ENCODE results near the gene CLCN5.

The CLCN5 gene

DNA sequence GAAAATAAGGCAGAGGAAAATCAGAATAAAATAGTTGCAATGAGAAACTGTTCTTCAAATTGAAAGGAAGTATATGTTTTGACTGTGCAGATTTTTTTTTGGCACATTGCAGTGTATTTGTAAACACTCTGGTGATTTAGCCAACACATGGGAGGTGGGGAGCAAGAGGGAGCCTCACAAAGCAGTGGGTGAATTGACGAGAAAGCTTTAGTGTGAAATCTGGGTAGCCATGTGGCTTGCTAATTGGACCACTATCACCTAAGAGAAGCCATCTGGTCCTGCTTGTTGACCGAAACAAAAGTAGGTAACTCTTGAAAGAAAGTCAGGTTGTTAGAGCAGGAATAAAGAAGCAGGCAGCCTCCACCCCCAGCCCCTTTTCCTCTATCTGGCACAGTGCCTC is 10.4 kb downstream of the CLCN5 start:
- in situ Hi-C loops (cut with MboI; ENCODE audit: low sequenced_read_pairs), result no loop called here

DNA sequence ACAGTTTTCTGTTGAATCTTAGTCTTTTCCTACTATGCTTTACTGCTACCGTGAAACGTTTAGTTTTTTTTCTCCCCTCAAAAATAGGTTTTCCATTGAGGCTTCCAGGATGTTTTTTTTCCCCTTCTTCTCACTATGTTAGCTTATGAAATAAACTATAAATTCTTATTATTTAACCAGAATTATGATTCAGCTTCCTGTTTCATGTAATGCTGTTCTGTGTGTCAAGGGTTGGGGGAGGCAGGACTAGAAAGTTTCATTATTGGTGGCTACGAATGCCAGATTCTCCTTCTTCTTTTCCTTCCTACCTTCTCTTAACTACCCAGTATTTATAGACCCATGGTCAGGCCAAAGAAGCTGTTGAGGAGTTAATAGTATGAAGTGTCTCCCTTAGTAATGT is 11.8 kb downstream of the CLCN5 start:
- in situ Hi-C loops (cut with MboI; ENCODE audit: low sequenced_read_pairs), result no loop called here

- in situ Hi-C loops (cut with MboI; ENCODE audit: low sequenced_read_pairs), result no loop called here
Observed at GRCh38 chrX:49934729-49935128, 12.3 kb downstream of the CLCN5 start.

- in situ Hi-C loops (cut with MboI; ENCODE audit: low sequenced_read_pairs), result no loop called here
Observed at GRCh38 chrX:49947781-49948180, 25.4 kb downstream of the CLCN5 start.

GRCh38 chrX:49949961-49950360 is 27.6 kb downstream of the CLCN5 start:
- in situ Hi-C loops (cut with MboI; ENCODE audit: low sequenced_read_pairs), result no loop called here

GRCh38 chrX:49951524-49952193 is 29.3 kb downstream of the CLCN5 start:
- in situ Hi-C loops (cut with MboI; ENCODE audit: low sequenced_read_pairs), result no loop called here

DNA sequence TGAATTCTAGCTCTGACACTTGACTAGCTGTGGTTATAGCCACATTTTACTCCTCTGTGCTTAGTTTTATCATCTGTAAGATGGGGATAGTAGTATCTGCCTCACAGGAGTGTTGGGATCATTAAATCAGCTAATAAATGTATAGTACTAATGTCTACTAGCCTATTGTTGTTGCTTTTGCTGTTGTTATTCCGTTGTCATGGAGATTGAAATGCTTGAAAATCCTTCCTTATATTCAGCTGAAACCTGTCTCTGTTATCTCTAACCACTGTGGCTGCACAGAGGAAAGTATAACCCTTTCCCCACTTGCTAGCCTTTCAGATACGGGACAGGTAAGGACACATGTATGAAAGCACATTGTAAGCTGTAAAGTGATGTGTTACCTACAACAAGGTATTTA is 33.9 kb downstream of the CLCN5 start:
- in situ Hi-C loops (cut with MboI; ENCODE audit: low sequenced_read_pairs), result no loop called here

- in situ Hi-C loops (cut with MboI; ENCODE audit: low sequenced_read_pairs), result no loop called here
Observed at GRCh38 chrX:49958727-49959485, 36.5 kb downstream of the CLCN5 start.

- in situ Hi-C loops (cut with MboI; ENCODE audit: low sequenced_read_pairs), result no loop called here
Observed at GRCh38 chrX:49959602-49960001, 37.2 kb downstream of the CLCN5 start.

- in situ Hi-C loops (cut with MboI; ENCODE audit: low sequenced_read_pairs), result no loop called here
Observed at GRCh38 chrX:49960061-49960460, 37.7 kb downstream of the CLCN5 start.

- in situ Hi-C loops (cut with MboI; ENCODE audit: low sequenced_read_pairs), result no loop called here
Observed at GRCh38 chrX:49970674-49971073, 48.3 kb downstream of the CLCN5 start.

- in situ Hi-C loops (cut with MboI; ENCODE audit: low sequenced_read_pairs), result no loop called here
Observed at GRCh38 chrX:49972328-49972860, 50.0 kb downstream of the CLCN5 start.

GRCh38 chrX:49976682-49977197 is 54.3 kb downstream of the CLCN5 start:
- in situ Hi-C loops (cut with MboI; ENCODE audit: low sequenced_read_pairs), result no loop called here

DNA sequence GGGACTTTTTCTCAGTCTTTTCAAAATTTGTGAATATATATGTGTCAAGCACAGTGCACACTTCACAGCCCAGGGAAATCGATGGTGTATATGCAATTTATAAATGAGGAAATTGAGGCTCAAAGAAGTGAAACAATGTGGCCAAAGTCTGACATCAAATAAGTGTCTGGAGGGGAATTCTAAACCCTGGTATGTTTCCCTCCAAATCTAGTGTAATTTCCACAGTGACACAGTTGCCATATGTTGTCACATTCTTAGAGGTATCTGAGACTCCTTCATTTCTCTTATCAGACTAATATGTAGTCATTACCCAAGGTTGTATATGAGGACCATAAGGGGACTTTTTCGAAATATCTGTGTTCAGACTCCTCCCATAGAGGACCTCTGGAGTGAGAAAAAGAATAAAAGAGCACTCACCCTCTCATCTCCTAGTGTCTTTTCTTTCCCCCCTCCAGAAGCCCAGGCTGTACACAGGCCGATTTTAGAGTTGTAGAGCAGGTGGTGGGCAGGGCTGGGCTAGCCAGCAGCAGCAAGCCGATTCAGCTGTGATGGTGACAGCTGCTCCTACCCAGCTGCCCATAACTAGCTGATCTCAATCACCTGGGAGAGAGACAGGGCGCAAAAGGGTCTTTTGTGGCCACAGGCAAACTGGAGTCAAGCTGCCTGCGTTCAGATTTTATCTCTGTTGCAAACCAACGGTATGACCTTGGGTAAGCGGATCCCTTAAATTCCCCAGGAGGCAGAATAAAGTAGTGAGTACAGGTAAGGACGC is 55.1 kb downstream of the CLCN5 start:
- in situ Hi-C loops (cut with MboI; ENCODE audit: low sequenced_read_pairs), result no loop called here

DNA sequence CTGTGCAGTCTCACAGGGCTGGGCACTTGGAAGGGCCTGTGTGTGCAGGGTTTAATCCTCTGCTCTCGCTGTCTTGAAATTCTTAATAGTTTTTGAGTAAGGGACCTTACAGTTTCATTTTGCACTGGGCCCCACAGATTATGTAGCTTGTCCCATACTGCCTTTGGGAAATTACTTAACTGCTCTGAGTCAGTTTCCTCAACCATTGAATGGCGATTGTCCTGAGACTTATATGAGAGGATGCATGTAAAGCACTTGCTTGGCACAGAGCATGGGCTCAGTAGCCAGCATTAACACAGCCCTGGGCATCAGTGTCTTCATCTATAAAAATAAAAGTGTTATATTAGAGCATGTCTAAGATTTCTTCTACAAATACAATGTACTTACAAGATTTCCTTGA is 55.8 kb downstream of the CLCN5 start:
- in situ Hi-C loops (cut with MboI; ENCODE audit: low sequenced_read_pairs), result no loop called here

DNA sequence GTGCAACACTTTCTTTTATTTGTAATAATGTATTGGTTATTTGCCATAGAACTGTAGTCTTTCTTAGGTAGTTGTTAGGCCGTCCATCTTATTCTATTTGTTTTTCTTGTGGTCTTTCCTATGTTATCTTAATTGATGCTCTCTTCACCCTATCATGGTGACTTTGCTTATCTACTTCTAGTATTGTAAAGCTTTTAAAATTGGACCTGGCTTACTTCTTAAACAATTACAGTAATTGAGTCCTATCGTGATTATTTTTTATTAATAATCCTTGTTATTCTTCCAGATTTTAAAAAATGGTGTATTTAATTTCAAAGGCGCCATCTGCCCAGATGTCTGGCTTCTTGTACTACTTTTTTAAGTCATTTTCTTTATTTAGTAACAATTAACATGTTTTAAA is 63.7 kb downstream of the CLCN5 start:
- in situ Hi-C loops (cut with MboI; ENCODE audit: low sequenced_read_pairs), result no loop called here

DNA sequence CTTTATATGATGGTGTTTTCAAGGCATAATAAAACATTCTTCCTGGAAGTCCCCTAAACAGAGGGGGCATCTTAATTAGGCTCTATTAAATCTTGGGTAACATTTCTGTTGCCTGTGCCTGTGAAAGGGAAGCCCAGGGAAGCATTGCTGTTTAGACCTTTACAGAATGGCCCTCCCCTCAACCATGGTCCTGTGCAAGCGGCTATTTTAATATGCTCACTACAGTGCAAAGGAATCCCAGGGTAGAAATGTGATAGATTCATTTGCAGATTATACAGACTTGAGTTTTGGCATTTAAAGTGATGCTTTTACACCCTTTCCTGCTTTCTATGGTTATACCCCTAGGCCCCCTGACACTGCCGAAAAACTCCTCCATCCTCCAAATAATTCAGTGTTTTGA is 65.3 kb downstream of the CLCN5 start:
- in situ Hi-C loops (cut with MboI; ENCODE audit: low sequenced_read_pairs), result no loop called here

DNA sequence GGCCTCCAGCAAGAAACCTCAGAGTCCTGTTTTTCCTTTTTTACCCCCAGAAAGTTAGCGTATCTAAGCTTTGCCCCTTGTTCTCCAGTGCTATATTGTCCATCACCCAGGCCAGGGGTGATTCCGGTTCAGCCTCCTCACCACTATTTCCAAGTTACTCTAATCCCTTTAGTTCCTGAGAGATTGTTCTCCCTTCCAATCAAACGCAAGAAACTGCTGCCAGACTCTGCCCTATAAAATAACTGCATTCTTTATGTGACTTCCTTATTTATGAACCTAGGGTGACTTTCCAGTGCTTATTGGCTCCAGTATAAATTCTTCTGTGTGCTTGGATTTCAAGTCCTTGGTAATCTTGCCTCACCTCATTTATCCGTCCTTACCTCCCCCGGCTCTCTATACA is 65.7 kb downstream of the CLCN5 start:
- in situ Hi-C loops (cut with MboI; ENCODE audit: low sequenced_read_pairs), result no loop called here

DNA sequence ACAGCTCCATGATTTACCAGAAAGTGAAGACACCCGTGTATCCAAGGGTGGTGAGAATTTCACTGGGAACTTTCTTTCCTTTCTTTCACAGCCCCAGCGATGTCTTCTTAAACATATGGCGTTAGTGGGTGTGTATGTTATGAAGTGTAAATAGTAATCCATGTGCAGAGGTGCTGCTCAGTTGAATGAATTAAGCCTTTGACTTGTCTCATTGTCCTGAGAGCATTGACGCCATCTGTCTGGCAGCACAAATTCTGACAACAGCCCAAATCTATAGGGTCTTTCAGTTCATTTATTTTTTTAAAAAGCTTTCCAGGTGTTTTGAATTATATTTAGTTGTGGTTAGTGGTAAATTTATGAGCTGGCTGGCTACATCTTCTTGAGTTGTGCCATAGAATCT is 69.4 kb downstream of the CLCN5 start:
- in situ Hi-C loops (cut with MboI; ENCODE audit: low sequenced_read_pairs), result no loop called here

DNA sequence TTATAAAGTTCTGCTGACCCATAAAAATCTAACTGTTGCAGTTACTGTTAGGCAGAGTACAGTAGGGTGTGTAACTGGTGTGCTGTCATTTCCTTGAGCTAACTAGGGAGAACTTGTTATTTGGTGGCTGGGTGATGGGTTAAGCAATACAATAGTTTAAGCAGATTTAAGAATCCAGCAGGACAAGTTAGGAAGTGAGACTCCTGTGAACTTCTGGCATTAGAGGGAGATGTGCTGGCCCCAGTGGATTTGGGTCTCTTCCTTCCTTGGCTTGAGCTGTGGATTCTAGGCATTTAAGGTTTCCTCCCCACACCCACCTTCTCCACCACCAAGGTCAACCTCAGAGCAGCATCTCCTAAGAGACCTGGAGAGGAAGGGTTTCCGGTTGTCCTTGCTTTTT is 70.5 kb downstream of the CLCN5 start:
- in situ Hi-C loops (cut with MboI; ENCODE audit: low sequenced_read_pairs), result no loop called here

GRCh38 chrX:49993661-49994060 is 71.3 kb downstream of the CLCN5 start:
- in situ Hi-C loops (cut with MboI; ENCODE audit: low sequenced_read_pairs), result no loop called here

All from hTERT RPE-1 (cell line).